ENCODE results near the gene MAGI1.

DNA sequence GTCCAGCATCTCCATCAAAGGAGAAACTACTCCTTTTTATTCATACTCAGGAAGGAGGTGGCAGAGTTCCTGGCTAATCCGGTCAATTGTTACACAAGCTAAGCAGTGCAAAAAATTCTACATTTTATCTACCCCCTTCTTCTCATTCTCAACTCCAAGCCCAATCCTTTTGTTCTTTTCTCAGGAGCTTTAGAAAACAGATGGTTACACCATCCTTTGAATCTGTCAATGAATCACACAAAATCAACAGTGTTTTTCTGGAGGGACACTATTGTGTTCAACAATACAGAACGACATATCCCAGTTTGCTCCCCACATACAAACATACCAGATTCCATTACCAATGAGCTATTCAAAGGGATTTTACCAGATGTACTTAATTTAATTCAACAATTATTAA lies 362.1 kb downstream of the MAGI1 start:
- TF ChIP-seq, protein P1, sequence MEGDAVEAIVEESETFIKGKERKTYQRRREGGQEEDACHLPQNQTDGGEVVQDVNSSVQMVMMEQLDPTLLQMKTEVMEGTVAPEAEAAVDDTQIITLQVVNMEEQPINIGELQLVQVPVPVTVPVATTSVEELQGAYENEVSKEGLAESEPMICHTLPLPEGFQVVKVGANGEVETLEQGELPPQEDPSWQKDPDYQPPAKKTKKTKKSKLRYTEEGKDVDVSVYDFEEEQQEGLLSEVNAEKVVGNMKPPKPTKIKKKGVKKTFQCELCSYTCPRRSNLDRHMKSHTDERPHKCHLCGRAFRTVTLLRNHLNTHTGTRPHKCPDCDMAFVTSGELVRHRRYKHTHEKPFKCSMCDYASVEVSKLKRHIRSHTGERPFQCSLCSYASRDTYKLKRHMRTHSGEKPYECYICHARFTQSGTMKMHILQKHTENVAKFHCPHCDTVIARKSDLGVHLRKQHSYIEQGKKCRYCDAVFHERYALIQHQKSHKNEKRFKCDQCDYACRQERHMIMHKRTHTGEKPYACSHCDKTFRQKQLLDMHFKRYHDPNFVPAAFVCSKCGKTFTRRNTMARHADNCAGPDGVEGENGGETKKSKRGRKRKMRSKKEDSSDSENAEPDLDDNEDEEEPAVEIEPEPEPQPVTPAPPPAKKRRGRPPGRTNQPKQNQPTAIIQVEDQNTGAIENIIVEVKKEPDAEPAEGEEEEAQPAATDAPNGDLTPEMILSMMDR (IDR thresholded peaks at IDR 0.05), result no peak
- no peak for TF ChIP-seq POLR2A (IDR thresholded peaks at IDR 0.05)
